HEK293 (cell line): ENCODE data around the gene ZP4.

Experiments
- CTCF ChIP-seq: fragments of 450-650 bp; formaldehyde crosslinking; IDR thresholded peaks from 2 replicates; pipeline ENCODE4 v1.5.1; 2016; ENCODE audit warnings: missing biosample characterization, missing genetic modification characterization
- KLF1 ChIP-seq: fragments of 450-650 bp; formaldehyde crosslinking; IDR thresholded peaks from 2 replicates; pipeline ENCODE4 v1.5.1; 2016; ENCODE audit warnings: missing biosample characterization, missing genetic modification characterization
- ZBTB7A ChIP-seq: fragments of 450-650 bp; formaldehyde crosslinking; IDR thresholded peaks from 2 replicates; pipeline ENCODE4 v1.5.1; 2016; ENCODE audit warnings: low read depth, missing biosample characterization, missing genetic modification characterization
- ZNF114 ChIP-seq: fragments of 450-650 bp; formaldehyde crosslinking; IDR thresholded peaks from 2 replicates; pipeline ENCODE4 v1.5.0; 2017; ENCODE audit warnings: missing biosample characterization, missing genetic modification characterization
- ZNF24 ChIP-seq: fragments of 450-650 bp; formaldehyde crosslinking; IDR thresholded peaks from 2 replicates; pipeline ENCODE4 v1.5.1; 2016; ENCODE audit warnings: missing biosample characterization, missing genetic modification characterization
- ZNF280D ChIP-seq: fragments of 450-650 bp; formaldehyde crosslinking; IDR thresholded peaks from 2 replicates; pipeline ENCODE4 v1.5.1; 2016; ENCODE audit warnings: missing biosample characterization, missing genetic modification characterization
- ZNF341 ChIP-seq: fragments of 450-650 bp; formaldehyde crosslinking; IDR thresholded peaks from 2 replicates; pipeline ENCODE4; 2016; ENCODE audit warnings: low read depth, missing biosample characterization, missing genetic modification characterization
- ZNF350 ChIP-seq: fragments of 450-650 bp; formaldehyde crosslinking; IDR thresholded peaks from 2 replicates; pipeline ENCODE4 v1.5.0; 2017; ENCODE audit warnings: missing biosample characterization, mild to moderate bottlenecking, missing genetic modification characterization
- ZNF585B ChIP-seq: fragments of 450-650 bp; formaldehyde crosslinking; IDR thresholded peaks from 2 replicates; pipeline ENCODE4 v1.5.1; 2016; ENCODE audit warnings: missing biosample characterization, missing genetic modification characterization
- ZNF629 ChIP-seq: fragments of 450-650 bp; formaldehyde crosslinking; IDR thresholded peaks from 2 replicates; pipeline ENCODE4 v1.5.1; 2017; ENCODE audit warnings: missing biosample characterization, missing genetic modification characterization
- ZNF76 ChIP-seq: fragments of 450-650 bp; formaldehyde crosslinking; IDR thresholded peaks from 2 replicates; pipeline ENCODE4; 2016; ENCODE audit warnings: low read depth, missing biosample characterization, missing genetic modification characterization, borderline replicate concordance
- ZNF791 ChIP-seq: fragments of 450-650 bp; formaldehyde crosslinking; IDR thresholded peaks from 2 replicates; pipeline ENCODE4 v1.5.1; 2016; ENCODE audit warnings: missing biosample characterization, missing genetic modification characterization
- ZSCAN16 ChIP-seq: fragments of 450-650 bp; formaldehyde crosslinking; IDR thresholded peaks from 2 replicates; pipeline ENCODE4 v1.5.1; 2016; ENCODE audit warnings: missing biosample characterization, missing genetic modification characterization
- TF ChIP-seq, protein P1 (sequence below): fragments of 450-650 bp; formaldehyde crosslinking; IDR thresholded peaks from 2 replicates; pipeline ENCODE4 v1.5.1; 2016; ENCODE audit warnings: missing biosample characterization, missing genetic modification characterization

DNA sequence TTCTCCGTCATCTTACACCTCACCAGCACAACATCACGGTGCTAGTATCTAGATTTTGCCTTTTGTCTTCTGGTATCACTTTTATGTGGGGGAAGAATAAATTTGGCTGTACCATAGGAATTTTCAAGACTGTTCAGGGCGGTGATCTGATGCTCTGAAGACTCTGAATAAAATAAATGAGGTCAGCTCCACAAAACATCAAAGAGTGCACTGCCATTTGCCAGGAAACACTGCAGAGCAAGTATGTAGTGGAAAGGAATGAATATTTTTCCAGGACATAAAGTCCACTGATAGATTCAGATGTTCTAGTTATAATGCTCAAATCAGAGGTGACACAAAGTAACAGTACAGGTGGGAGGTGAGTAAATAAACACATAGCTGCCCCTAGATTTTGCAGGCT is 56.3 kb downstream of the ZP4 start:
- TF ChIP-seq ZNF791 (tag by site-specific recombination), result no peak
- TF ChIP-seq ZNF341 (tag by site-specific recombination), result no peak
- no peak for TF ChIP-seq ZNF76 (tag by site-specific recombination)
- no peak for TF ChIP-seq CTCF (tag by site-specific recombination)
- TF ChIP-seq ZBTB7A (tag by site-specific recombination), result no peak
- TF ChIP-seq ZNF585B (tag by site-specific recombination), result no peak
- TF ChIP-seq KLF1, result no peak
- no peak for TF ChIP-seq ZSCAN16 (tag by site-specific recombination)
- no peak for TF ChIP-seq ZNF350 (tag by site-specific recombination)
- TF ChIP-seq, protein P1, sequence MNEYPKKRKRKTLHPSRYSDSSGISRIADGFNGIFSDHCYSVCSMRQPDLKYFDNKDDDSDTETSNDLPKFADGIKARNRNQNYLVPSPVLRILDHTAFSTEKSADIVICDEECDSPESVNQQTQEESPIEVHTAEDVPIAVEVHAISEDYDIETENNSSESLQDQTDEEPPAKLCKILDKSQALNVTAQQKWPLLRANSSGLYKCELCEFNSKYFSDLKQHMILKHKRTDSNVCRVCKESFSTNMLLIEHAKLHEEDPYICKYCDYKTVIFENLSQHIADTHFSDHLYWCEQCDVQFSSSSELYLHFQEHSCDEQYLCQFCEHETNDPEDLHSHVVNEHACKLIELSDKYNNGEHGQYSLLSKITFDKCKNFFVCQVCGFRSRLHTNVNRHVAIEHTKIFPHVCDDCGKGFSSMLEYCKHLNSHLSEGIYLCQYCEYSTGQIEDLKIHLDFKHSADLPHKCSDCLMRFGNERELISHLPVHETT (tag by site-specific recombination), result no peak
- TF ChIP-seq ZNF24, result no peak
- TF ChIP-seq ZNF114, result no peak
- TF ChIP-seq ZNF629, result no peak
- TF ChIP-seq ZNF280D (tag by site-specific recombination), result no peak
